Ectodermal cell (in vitro differentiated cells): ENCODE data around the gene LDLRAD4.

Experiments
- H3K27ac ChIP-seq: 2 replicates; pipeline ENCODE4 v1.7.0; 2013; ENCODE audit warnings: mild to moderate bottlenecking, low read depth, low read length; ENCODE audit not compliant: insufficient read depth, poor library complexity, severe bottlenecking
- H3K27me3 ChIP-seq: 2 replicates; pipeline ENCODE4 v1.7.0; 2013; ENCODE audit warnings: mild to moderate bottlenecking, low read length; ENCODE audit not compliant: insufficient read depth, control insufficient read depth, poor library complexity, severe bottlenecking
- H3K36me3 ChIP-seq: one replicate; pipeline ENCODE4 v1.7.0; 2013; ENCODE audit warnings: low read length; ENCODE audit not compliant: control insufficient read depth, insufficient read depth
- H3K4me1 ChIP-seq: one replicate; pipeline ENCODE4 v1.7.0; 2013; ENCODE audit warnings: low read length; ENCODE audit not compliant: control insufficient read depth, insufficient read depth
- H3K4me3 ChIP-seq: 2 replicates; pipeline ENCODE4 v1.7.0; 2013; ENCODE audit warnings: low read depth, low read length, control low read depth; ENCODE audit not compliant: insufficient read depth
- H3K9me3 ChIP-seq: 2 replicates; pipeline ENCODE4 v1.7.0; 2013; ENCODE audit warnings: mild to moderate bottlenecking, low read length, moderate library complexity; ENCODE audit not compliant: control insufficient read depth
- WGBS, 2 experiments: methylation state at CpG; one replicate each; pipeline ENCODE4 v1.1.7; 2013; ENCODE audit warnings: missing lambda C conversion rate in 2 of 2; 5-methylcytosine and 5-hydroxymethylcytosine counted together

The LDLRAD4 gene

GRCh38 chr18:13524054-13524453 lies 305.5 kb downstream of the LDLRAD4 start:
- no peaks in the 10 kb centered on the region for H3K27me3 ChIP-seq
- H3K36me3 ChIP-seq, result no peaks in the 10 kb centered on the region
- no peak overlapping the region for H3K27ac ChIP-seq
- no peaks in the 10 kb centered on the region for H3K9me3 ChIP-seq
- WGBS, 2 experiments, result 89 to 94% methylated on average over 4 of the region's 5 CpGs
- no peak overlapping the region for H3K4me3 ChIP-seq
- H3K4me1 ChIP-seq, result no peaks in the 10 kb centered on the region

GRCh38 chr18:13524811-13525210 lies 306.3 kb downstream of the LDLRAD4 start:
- no peaks in the 10 kb centered on the region for H3K36me3 ChIP-seq
- H3K9me3 ChIP-seq, result no peaks in the 10 kb centered on the region
- no peaks in the 10 kb centered on the region for H3K4me1 ChIP-seq
- H3K4me3 ChIP-seq, result no peak overlapping the region
- no peaks in the 10 kb centered on the region for H3K27me3 ChIP-seq
- no peak overlapping the region for H3K27ac ChIP-seq
- WGBS, 2 experiments, result 87 to 88% methylated on average over 11 of the region's 11 CpGs

- WGBS, 2 experiments, result 88 to 91% methylated on average over 14 of the region's 14 CpGs
- H3K9me3 ChIP-seq, result no peaks in the 10 kb centered on the region
- H3K27ac ChIP-seq, result no peak overlapping the region
- H3K36me3 ChIP-seq, result no peaks in the 10 kb centered on the region
- no peaks in the 10 kb centered on the region for H3K27me3 ChIP-seq
- no peak overlapping the region for H3K4me3 ChIP-seq
- H3K4me1 ChIP-seq, result no peaks in the 10 kb centered on the region
Measured at GRCh38 chr18:13525381-13526029, 306.9 kb downstream of the LDLRAD4 start.

- Histone ChIP-seq H3K4me3 (no peak overlapping the region), H3K27me3 (no peaks in the 10 kb centered on the region), H3K27ac (no peak overlapping the region), H3K4me1 (no peaks in the 10 kb centered on the region), H3K9me3 (no peaks in the 10 kb centered on the region), H3K36me3 (no peaks in the 10 kb centered on the region)
- 83 to 88% methylated on average over 4 of the region's 4 CpGs for WGBS, 2 experiments
Measured at GRCh38 chr18:13526519-13526918, 308.0 kb downstream of the LDLRAD4 start.

- no peak overlapping the region for H3K27ac ChIP-seq
- H3K27me3 ChIP-seq, result no peaks in the 10 kb centered on the region
- H3K4me3 ChIP-seq, result no peak overlapping the region
- H3K36me3 ChIP-seq, result no peaks in the 10 kb centered on the region
- 94 to 96% methylated on average over 10 of the region's 10 CpGs for WGBS, 2 experiments
- no peaks in the 10 kb centered on the region for H3K9me3 ChIP-seq
- no peaks in the 10 kb centered on the region for H3K4me1 ChIP-seq
Measured at GRCh38 chr18:13527256-13527655, 308.7 kb downstream of the LDLRAD4 start.

GRCh38 chr18:13527730-13528129 lies 309.2 kb downstream of the LDLRAD4 start:
- 90 to 92% methylated on average over 5 of the region's 5 CpGs for WGBS, 2 experiments
- H3K27ac ChIP-seq, result no peak overlapping the region

GRCh38 chr18:13528739-13529392 lies 310.3 kb downstream of the LDLRAD4 start:
- Histone ChIP-seq H3K4me1 (no peaks in the 10 kb centered on the region), H3K27me3 (no peaks in the 10 kb centered on the region), H3K36me3 (no peaks in the 10 kb centered on the region), H3K9me3 (no peaks in the 10 kb centered on the region), H3K4me3 (no peak overlapping the region), H3K27ac (no peak overlapping the region)
- 94% methylated on average over 9 of the region's 9 CpGs for WGBS, 2 experiments

More at GRCh38 chr18:13527730-13528129, 309.2 kb downstream of the LDLRAD4 start:
- no peaks in the 10 kb centered on the region for H3K36me3 ChIP-seq
- H3K9me3 ChIP-seq, result no peaks in the 10 kb centered on the region
- no peaks in the 10 kb centered on the region for H3K4me1 ChIP-seq
- H3K4me3 ChIP-seq, result no peak overlapping the region
- no peaks in the 10 kb centered on the region for H3K27me3 ChIP-seq

GRCh38 chr18:13530033-13530878 lies 311.7 kb downstream of the LDLRAD4 start:
- Histone ChIP-seq H3K4me3 (no peak overlapping the region), H3K27ac (no peak overlapping the region)
- WGBS, 2 experiments, result 93% methylated on average over 13 to 14 of the region's 14 CpGs

GRCh38 chr18:13530879-13531387 lies 312.4 kb downstream of the LDLRAD4 start:
- Histone ChIP-seq H3K4me3 (no peak overlapping the region), H3K4me1 (no peaks in the 10 kb centered on the region), H3K27ac (no peak overlapping the region), H3K9me3 (no peaks in the 10 kb centered on the region), H3K27me3 (no peaks in the 10 kb centered on the region), H3K36me3 (no peaks in the 10 kb centered on the region)
- 83 to 85% methylated on average over 6 to 7 of the region's 7 CpGs for WGBS, 2 experiments

More at GRCh38 chr18:13530033-13530878, 311.7 kb downstream of the LDLRAD4 start:
- H3K27me3 ChIP-seq, result no peaks in the 10 kb centered on the region
- H3K9me3 ChIP-seq, result no peaks in the 10 kb centered on the region
- no peaks in the 10 kb centered on the region for H3K4me1 ChIP-seq
- no peaks in the 10 kb centered on the region for H3K36me3 ChIP-seq
